ENCODE data around the gene GNA14. TPM values are rescaled to one million over a fixed set of nuclear protein-coding genes. Genes with fewer than 3 reads are reported as not detected.
A peak's percentile ranks its signal among the peaks of the same experiment; 100 is the strongest.

GNA14 gene
- total and polyA plus RNA-seq, 2 experiments from 2014 or later, result 3.9 to 10.5 TPM

- H3F3A ChIP-seq (replicated peaks; ENCODE audit: low read depth), result peaks cover 8% of the 10 kb centered on the region; the same call in 1 of the 2 replicates
- Mint-ChIP-seq H3K9me3 (no peaks in the 10 kb centered on the region; the same call in 2 of the 3 replicates), H3K27me3 (ENCODE audit: insufficient read depth, low read depth, poor library complexity) (peaks cover 8% of the 10 kb centered on the region), H3K4me3 (no peak overlapping the region), H3K27ac (peak overlapping the region; percentile 13; the same call in 1 of the 2 replicates), H3K36me3 (ENCODE audit: low read depth) (no peaks in the 10 kb centered on the region), H3K4me1 (peaks cover 56% of the 10 kb centered on the region)
- no peak overlapping the region for H3K4me3 ChIP-seq
- no peak overlapping the region for H3K4me2 ChIP-seq
- peaks cover 35% of the 10 kb centered on the region for H3K4me1 ChIP-seq (ENCODE audit: insufficient read depth)
- H3K36me3 ChIP-seq (ENCODE audit: insufficient read depth), result no peaks in the 10 kb centered on the region
- H3K79me2 ChIP-seq (replicated peaks; ENCODE audit: insufficient read depth), result no peaks in the 10 kb centered on the region
- no peaks in the 10 kb centered on the region for H3K27me3 ChIP-seq (ENCODE audit: insufficient read depth)
- H4K20me1 ChIP-seq (replicated peaks; ENCODE audit: insufficient read depth), result no peaks in the 10 kb centered on the region
- DNase-seq (ENCODE audit: low spot score) (no peak), ATAC-seq (no peak)
- no peak overlapping the region for H2AFZ ChIP-seq
- H3K9me2 ChIP-seq (ENCODE audit: insufficient read depth), result no peaks in the 10 kb centered on the region; the same call in 1 of the 2 replicates
- H3K27ac ChIP-seq (ENCODE audit: low read depth), result 0 out of 2 replicates have a peak overlapping the region, but pooled peaks have one; percentile 26
- TF ChIP-seq ZNF114 (CRISPR knock-in tag; IDR thresholded peaks at IDR 0.05) (no peak), CREB1 (CRISPR knock-in tag; IDR thresholded peaks at IDR 0.05; ENCODE audit: low read depth) (no peak), CTCF (conservative IDR thresholded peaks at IDR 0.05; ENCODE audit: low read depth in 2 of 2) (no peak), REST (IDR thresholded peaks at IDR 0.05; ENCODE audit: unreplicated experiment) (no peak), ETS1 (IDR thresholded peaks at IDR 0.05) (no peak), ZNF331 (CRISPR knock-in tag; IDR thresholded peaks at IDR 0.05; ENCODE audit: low read depth) (no peak), POLR2AphosphoS5 (IDR thresholded peaks at IDR 0.05; ENCODE audit: low read depth) (no peak)
Measured at GRCh38 chr9:77598524-77598923, 49.6 kb downstream of the GNA14 start.

- Histone ChIP-seq H3K27ac (ENCODE audit: low read depth) (no peak overlapping the region), H4K20me1 (replicated peaks; ENCODE audit: insufficient read depth) (no peaks in the 10 kb centered on the region), H3K4me2 (no peak overlapping the region), H3K36me3 (ENCODE audit: insufficient read depth) (no peaks in the 10 kb centered on the region), H3K9me2 (ENCODE audit: insufficient read depth) (no peaks in the 10 kb centered on the region; the same call in 1 of the 2 replicates), H3K27me3 (ENCODE audit: insufficient read depth) (no peaks in the 10 kb centered on the region), H3F3A (replicated peaks; ENCODE audit: low read depth) (0 out of 2 replicates have a peak, but pooled peaks cover 3% of the 10 kb centered on the region), H3K4me3 (no peak overlapping the region), H2AFZ (no peak overlapping the region), H3K4me1 (ENCODE audit: insufficient read depth) (peaks cover 22% of the 10 kb centered on the region), H3K79me2 (replicated peaks; ENCODE audit: insufficient read depth) (no peaks in the 10 kb centered on the region)
- H3K27ac Mint-ChIP-seq, result no peak overlapping the region
- no peak overlapping the region for H3K4me3 Mint-ChIP-seq
- peaks cover 7% of the 10 kb centered on the region for H3K27me3 Mint-ChIP-seq (ENCODE audit: insufficient read depth, low read depth, poor library complexity)
- DNase-seq (ENCODE audit: low spot score) (no peak), ATAC-seq (no peak)
- peaks cover 42% of the 10 kb centered on the region for H3K4me1 Mint-ChIP-seq
- H3K36me3 Mint-ChIP-seq (ENCODE audit: low read depth), result no peaks in the 10 kb centered on the region
- no peaks in the 10 kb centered on the region; the same call in 2 of the 3 replicates for H3K9me3 Mint-ChIP-seq
- TF ChIP-seq JUNB (IDR thresholded peaks at IDR 0.05; ENCODE audit: unreplicated experiment), result no peak
- no peak for TF ChIP-seq STAT1 (IDR thresholded peaks at IDR 0.05; ENCODE audit: unreplicated experiment)
- no peak for TF ChIP-seq ZNF462 (CRISPR knock-in tag; IDR thresholded peaks at IDR 0.05)
Measured at GRCh38 chr9:77597057-77597456, 51.1 kb downstream of the GNA14 start.

Data from GM23338 (cell line).